ENCODE data around the gene FAAP20.

Gene FAAP20

DNA sequence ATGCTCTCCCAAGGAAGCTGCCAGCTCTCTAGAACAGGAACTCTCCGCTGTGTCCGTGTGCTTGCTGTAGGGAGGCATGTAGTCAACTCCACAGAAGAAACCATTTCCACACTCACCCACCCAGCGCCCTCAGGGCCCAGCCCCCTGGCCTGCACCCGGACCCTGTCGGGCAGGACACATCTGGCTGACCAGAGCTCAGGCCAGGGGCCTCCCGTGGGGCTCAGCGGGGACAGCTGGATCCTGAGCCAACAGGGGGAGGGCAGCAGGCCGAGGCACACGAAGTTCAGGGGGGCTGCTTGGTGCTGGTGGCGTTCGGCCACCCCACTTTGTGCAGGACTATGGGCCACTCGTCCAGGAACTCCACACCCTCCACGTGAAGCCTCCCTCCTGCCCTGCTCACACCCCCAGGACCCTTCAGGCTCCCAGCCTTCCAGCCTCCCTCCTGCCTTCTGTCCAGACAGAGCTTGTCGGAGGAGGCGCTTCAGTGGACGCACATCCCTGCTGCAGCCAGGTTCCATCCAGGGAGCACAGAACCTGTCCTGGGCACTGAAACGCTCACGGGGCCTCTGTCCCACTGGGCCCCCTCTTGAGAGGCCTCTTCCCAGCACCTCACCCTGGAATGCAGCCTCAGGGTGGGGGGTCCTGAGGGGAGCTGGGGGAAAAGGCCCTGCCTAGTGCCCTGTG, 15.0 kb upstream of the FAAP20 start:
- Mint-ChIP-seq H3K27me3 (ENCODE audit: low read depth, poor library complexity) (no peaks in the 10 kb centered on the region), H3K27ac (no peak overlapping the region), H3K9me3 (no peaks in the 10 kb centered on the region), H3K4me3 (no peak overlapping the region), H3K36me3 (ENCODE audit: low read depth) (no peaks in the 10 kb centered on the region), H3K4me1 (peaks cover 61% of the 10 kb centered on the region)
- TF ChIP-seq, protein P1, sequence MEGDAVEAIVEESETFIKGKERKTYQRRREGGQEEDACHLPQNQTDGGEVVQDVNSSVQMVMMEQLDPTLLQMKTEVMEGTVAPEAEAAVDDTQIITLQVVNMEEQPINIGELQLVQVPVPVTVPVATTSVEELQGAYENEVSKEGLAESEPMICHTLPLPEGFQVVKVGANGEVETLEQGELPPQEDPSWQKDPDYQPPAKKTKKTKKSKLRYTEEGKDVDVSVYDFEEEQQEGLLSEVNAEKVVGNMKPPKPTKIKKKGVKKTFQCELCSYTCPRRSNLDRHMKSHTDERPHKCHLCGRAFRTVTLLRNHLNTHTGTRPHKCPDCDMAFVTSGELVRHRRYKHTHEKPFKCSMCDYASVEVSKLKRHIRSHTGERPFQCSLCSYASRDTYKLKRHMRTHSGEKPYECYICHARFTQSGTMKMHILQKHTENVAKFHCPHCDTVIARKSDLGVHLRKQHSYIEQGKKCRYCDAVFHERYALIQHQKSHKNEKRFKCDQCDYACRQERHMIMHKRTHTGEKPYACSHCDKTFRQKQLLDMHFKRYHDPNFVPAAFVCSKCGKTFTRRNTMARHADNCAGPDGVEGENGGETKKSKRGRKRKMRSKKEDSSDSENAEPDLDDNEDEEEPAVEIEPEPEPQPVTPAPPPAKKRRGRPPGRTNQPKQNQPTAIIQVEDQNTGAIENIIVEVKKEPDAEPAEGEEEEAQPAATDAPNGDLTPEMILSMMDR (IDR thresholded peaks at IDR 0.05), result no peak
- peak; percentile 40 for DNase-seq

DNA sequence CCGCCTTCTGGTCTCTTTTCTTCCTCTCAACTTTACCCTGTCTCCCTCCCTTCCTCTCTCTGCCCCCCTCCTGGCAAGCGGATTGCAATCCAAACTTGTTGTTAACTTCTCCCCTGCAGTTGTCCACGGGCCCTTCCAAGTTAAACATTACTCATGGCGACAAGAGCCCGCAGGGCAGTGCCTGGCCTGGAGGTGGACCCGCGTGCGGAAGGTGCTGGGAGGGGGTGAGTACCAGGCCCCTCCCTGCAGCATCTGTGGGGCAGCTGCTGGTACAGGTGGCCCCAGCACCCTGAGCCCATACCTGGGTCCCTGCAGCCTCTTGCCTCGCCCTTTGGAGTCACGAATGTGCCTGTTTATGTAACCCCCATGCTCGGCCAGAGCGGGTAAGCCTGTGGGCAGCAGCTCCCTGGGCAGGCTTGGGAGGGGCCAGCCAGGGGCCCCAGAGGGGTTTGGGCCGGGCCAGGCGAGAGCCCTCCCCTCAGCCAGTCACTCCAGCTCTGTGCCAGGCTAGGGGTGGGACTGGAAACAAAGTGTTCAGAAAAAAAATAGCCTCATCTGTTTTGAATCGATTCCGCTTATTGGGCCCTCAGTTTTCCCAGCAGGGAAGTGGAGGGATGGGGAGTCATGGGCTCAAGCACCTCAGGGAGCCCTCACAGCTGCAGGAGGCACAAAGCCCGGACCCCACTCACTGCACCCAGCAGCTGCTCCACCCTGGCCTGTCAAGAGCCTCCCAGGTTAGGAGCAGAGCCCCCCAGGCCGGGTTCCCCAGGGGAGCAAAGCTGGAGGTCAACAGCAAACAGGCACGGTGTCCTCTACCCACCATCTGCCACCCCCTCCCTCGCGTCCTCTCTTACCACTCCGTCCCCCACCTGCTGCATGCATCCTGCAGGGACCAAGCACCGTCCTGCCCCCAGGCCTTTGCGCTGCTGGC, 14.0 kb upstream of the FAAP20 start:
- TF ChIP-seq, protein P1 (IDR thresholded peaks at IDR 0.05), result no peak
- DNase-seq, result peak; percentile 11
- no peak overlapping the region for H3K4me3 Mint-ChIP-seq
- no peaks in the 10 kb centered on the region for H3K9me3 Mint-ChIP-seq
- H3K27ac Mint-ChIP-seq, result no peak overlapping the region
- no peaks in the 10 kb centered on the region for H3K27me3 Mint-ChIP-seq (ENCODE audit: low read depth, poor library complexity)
- no peaks in the 10 kb centered on the region for H3K36me3 Mint-ChIP-seq (ENCODE audit: low read depth)
- H3K4me1 Mint-ChIP-seq, result peaks cover 63% of the 10 kb centered on the region

DNA sequence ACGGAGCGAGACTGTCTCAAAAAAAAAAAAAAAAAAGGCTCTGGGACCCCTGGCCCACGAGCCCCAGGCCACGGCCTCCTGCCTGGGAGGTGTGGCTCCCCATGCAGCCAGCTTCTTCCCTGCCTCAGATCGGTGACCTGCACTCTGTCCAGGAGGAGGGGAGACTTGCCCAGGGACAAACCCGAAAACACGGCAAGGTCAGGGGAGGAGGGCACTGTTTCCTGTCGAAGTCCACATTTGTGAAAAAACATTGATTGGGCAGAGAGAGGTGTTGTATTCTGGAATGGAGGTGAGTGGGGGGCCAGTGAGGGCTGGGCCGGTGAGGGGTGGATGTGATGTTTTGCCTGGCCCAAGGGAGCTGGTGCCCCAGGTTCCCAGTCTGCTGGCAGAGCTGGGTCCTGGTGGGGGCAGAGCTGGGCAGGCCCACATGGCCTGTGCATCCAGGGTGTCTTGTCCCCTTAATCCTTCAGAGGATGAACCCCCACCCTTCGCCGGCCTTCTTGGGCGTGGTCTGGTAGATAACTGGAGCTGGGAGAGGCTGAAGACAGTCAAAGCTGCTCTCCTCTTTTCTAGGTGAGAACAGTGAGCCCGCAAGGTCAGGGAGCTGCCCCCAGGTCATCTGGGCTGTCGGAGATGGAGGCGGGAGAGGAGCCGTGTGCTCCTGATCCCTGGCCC, 12.4 kb upstream of the FAAP20 start:
- peaks cover 4% of the 10 kb centered on the region for H3K27me3 Mint-ChIP-seq (ENCODE audit: low read depth, poor library complexity)
- H3K4me1 Mint-ChIP-seq, result peaks cover 65% of the 10 kb centered on the region
- peak; percentile 10 for DNase-seq
- TF ChIP-seq, protein P1 (IDR thresholded peaks at IDR 0.05), result no peak
- no peak overlapping the region for H3K27ac Mint-ChIP-seq
- H3K36me3 Mint-ChIP-seq (ENCODE audit: low read depth), result no peaks in the 10 kb centered on the region
- H3K9me3 Mint-ChIP-seq, result no peaks in the 10 kb centered on the region
- peak overlapping the region; percentile 51 for H3K4me3 Mint-ChIP-seq

DNA sequence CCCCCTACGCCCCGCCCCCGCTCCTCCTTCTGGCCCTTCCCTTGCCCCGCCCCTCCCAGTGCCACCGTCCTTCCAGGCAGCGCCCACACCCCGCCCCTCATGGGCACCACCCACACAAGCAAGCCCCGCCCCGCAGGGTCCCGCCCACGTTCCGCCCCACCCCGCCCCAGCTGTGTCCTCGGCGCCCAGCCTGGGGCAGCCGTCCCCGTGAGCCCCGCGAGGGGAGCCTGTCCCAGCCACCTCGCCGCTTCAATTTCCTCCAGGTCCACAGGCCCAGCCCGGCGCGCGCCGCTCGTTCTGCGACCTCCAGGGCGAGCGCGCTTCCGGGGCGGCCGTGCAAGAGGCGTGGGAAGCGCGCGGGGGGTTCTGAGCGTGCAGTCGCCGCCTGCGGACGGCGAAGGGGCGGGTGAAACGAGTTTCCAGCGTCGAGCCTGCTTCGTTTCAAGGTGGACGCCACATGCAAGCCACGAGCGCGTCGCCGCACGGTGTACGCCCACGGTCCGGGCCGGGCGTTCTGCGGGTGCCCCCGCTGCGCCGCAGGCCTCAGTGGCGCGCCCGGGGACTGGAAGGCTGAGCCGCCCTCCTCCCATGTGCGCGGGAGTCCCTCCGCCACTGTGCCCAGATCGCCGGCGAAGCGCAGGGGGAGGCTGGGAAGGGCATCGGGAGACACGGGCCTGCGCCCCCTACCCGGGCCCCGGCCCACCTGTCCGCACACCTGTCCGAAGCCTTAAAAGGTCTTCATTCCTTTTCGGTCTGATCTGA, 10.8 kb upstream of the FAAP20 start:
- Mint-ChIP-seq H3K9me3 (no peaks in the 10 kb centered on the region), H3K27me3 (ENCODE audit: low read depth, poor library complexity) (peaks cover 4% of the 10 kb centered on the region), H3K36me3 (ENCODE audit: low read depth) (no peaks in the 10 kb centered on the region), H3K4me1 (peaks cover 70% of the 10 kb centered on the region), H3K27ac (no peak overlapping the region), H3K4me3 (peak overlapping the region; percentile 34)
- TF ChIP-seq, protein P1 (IDR thresholded peaks at IDR 0.05), result no peak
- DNase-seq, result peak; percentile 97

DNA sequence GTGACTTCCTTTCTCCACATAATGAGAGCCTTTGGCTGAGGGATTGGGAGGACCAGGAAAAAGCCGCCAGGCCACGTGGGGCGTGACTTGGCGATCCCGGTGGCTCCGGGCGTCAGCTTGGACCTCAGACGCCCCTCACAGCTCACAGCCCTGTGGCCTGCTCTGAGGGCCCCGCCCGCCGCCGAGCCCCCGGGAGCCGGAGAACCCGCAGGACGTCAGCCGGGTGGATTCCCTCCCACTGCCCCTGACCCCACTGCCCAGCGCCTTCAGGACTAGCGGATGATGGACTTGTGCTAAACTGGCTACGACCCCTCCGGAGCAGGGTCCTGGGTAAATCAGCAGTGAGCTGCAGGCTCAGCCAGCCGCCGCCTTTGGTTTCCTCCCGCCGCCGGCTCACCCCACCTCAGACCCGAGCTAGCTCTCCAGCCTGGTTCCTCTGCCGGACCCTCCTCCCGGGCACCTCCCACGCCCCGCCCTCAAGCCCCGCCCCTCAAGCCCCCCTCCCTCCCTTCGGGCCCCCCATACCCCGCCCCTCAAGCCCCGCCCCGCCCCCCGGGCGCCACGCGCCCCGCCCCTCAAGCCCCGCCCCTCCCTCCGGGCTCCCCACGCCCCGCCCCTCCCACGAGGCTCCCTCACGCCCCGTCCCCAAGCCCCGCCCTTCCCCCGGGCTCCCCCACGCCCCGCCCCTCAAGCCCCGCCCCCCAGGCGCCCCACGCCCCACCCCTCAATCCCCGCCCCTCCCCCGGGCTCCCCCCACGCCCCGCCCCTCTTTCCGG, 10.0 kb upstream of the FAAP20 start:
- peak; percentile 89 for DNase-seq
- H3K36me3 Mint-ChIP-seq (ENCODE audit: low read depth), result no peaks in the 10 kb centered on the region
- TF ChIP-seq, protein P1 (IDR thresholded peaks at IDR 0.05), result no peak
- H3K9me3 Mint-ChIP-seq, result no peaks in the 10 kb centered on the region
- H3K4me1 Mint-ChIP-seq, result peaks cover 71% of the 10 kb centered on the region
- H3K4me3 Mint-ChIP-seq, result peak overlapping the region; percentile 72
- H3K27ac Mint-ChIP-seq, result no peak overlapping the region
- peaks cover 7% of the 10 kb centered on the region for H3K27me3 Mint-ChIP-seq (ENCODE audit: low read depth, poor library complexity)
